GM18498 (cell line): ENCODE measurements around the gene GH1.
A peak's percentile ranks its signal among the peaks of the same experiment; 100 is the strongest.

Experiments used
- ATAC-seq: cut with Tn5 transposase; IDR thresholded peaks from one replicate; pipeline ENCODE4 v1.9.1; 2021; ENCODE audit warnings: mild to moderate bottlenecking, moderate library complexity; ENCODE audit not compliant: unreplicated experiment

Gene GH1

DNA sequence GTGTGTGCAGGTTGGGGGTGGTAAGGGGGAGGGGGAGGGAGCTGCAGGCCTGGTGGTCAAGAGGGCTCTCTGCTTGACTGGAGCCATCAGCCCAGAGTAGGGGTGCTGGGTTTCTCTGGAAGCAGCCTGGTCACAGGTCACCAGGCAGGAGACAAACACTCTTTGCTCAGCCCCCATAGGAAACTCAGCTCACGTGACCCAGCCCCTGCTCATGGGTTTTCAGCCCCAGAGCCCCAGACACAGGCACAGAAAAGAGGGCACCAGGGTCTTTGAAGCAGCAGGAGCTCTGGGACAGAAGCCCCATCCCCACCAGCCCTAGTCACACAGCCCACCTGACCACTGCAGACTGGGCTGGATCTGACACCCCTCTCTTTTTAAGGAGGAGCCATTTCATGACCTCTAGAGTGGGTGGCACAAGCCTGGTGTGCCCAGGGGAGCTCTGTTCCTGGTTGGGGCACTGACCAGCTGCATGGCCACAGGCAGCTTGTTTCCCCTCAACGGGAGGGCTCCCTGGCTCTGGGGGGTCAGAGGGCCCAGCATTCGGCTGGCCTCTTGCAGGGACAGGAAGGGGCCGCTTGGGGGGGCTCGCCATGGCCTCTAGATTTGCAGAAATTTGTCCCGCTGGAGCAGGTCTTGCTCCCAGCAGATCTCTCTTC is 27.3 kb upstream of the GH1 start:
- no peak for ATAC-seq

DNA sequence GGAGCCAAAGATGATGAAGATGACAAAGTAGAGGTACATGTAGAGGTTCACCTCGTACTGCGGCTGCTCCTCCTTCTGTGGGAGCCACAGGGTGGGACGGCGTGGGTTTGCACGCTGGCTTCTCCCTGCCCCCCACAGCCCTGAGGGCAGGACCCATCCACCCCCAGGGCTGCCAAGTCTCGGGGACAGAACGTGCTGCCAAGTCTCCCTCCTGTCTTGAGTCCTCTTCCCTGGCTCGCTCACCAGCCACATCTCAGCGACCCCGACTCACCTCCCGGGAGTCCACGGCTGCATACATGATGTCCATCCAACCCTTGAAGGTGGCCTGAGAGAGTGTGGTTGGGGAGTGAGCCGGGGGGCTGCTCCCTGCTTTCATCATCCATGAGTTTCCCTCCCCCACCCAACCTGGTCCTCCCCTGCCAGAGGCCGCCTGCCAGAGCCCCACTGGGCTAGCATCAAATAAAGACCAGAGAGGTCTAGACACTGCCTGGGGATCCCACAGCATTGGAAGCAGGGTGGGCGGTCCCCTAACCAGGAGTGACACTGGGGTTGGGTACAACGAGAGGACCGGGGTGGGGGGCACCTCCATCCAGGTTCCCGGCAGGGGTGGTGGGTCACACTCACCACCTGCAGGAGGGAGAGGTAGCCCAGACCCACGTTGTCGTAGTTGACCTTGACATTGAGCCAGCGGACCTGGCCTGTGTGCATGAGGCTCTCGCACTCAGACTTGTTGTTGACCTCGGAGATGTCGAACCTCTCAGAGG is 26.3 kb upstream of the GH1 start:
- ATAC-seq, result no peak

DNA sequence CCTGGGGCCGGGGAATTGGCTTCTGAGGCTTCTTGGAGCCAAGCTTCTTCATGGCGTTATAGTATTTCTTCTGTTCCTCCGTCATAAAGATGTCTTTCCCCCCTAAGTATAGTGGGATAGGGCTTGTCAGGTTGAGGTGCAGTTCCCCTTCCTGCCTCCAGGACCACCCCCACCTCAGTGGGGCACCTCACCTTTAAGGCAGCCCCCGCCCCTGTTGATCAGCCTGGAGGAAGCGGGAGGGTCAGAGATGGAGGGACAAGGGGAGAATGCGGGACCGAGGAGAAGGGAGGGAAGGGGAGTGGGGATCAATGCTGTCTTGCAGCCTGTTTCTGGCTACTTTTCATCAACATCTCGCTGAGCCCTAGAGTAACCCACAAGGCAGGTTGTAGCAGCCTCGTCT is 25.1 kb upstream of the GH1 start:
- no peak for ATAC-seq

DNA sequence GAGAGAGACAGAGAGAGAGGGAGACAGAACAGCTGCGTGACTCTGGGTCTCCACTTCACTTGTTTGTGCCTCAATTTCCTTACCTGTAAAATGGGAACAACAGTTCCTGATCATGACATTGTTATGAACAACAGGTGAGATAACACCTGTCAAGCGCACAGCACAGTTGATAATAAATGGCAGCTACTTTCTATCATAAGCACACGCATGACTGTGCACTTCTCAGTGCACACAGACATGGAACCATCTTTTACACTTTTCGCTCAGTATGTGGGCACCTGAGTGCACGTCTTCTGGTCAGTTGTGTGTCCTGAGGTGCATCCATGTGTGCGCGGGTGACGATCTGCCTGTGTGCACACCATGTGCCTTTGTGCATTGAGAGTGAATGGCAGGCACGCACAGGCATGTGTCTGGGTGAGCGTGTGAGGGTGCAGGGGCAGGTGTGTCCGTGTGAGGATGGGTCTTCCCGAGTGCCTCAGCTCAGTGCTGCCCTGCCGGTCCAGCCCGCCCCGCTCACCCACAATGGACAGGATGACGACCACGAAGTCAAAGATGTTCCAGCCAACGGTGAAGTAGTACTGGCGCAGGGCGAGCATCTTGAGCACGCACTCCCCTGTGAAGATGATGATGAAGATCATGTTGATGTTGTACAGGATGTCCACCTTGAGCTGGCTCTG is 23.8 kb upstream of the GH1 start:
- ATAC-seq, result no peak

DNA sequence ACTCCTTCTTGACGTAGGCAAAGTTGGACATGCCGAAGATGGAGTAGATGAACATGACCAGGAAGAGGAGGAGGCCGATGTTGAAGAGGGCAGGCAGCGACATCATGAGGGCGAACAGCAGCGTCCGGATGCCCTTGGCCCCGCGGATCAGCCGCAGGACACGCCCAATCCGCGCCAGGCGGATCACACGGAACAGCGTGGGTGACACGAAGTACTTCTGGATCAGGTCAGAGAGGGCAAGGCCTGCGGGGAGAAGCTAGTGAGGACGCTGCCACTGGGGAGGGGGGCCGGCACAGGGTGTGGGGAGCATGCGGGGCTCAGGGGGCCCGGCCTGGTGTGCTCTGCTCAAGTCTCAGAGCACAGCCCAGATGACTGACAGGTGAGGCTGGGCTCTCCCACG is 23.1 kb upstream of the GH1 start:
- no peak for ATAC-seq

DNA sequence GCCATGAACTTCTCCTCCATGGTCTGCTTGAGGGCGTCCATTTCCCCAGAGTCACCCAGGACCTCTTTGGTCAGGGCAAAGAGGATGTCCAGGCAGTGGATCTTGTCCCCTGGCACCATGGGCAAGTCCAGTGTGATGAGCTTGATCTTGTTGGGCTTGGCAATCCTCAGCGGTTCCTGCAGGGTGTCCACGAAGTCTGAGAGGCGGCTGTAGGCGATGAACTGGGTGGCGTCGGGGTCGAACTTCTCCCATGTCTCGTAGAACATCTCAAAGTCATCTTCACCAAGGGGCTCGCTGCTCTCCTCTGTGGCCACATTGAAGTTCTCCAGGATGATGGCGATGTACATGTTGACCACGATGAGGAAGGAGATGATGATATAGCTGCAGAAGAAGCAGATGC is 22.5 kb upstream of the GH1 start:
- no peak for ATAC-seq

DNA sequence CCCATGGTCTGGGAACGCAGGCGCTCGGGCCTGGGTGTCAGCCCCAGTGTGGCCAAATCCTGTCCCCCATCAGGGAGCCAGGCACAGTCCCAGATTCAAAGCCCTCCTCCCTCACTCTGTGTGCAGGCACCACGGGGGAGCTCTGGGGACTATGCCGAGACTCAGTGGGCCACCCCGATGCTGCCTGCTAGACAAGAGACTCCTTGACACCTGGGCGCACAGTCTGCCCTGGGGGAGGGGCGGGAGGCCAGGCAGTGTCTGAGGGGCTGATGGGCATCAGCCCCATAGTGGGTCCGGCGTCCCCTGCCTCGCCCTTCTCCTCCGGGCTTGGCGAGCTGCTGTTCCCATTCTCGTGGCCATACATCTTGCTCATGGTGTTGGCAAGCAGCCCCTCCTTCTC is 21.9 kb upstream of the GH1 start:
- ATAC-seq, result no peak

DNA sequence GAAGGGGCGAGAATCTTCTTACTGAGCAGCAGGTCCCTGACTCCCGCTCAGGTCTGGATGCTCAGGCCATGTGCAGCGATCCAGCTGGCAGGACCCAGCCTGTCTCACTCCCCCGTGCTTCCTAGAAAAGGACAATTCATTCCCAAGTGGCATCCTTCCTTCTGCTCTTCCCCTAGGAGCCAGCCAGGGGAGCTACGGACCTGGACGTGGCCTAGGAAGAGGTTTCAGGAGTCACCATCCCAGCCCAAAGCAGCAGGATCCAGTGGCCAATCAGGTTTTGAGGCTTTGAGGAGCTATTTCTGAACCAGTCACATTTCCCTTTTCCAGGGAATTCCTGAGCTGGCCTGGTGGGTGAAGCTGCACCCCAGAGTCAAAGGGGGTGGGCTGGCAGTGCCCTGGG is 21.2 kb upstream of the GH1 start:
- ATAC-seq, result no peak

DNA sequence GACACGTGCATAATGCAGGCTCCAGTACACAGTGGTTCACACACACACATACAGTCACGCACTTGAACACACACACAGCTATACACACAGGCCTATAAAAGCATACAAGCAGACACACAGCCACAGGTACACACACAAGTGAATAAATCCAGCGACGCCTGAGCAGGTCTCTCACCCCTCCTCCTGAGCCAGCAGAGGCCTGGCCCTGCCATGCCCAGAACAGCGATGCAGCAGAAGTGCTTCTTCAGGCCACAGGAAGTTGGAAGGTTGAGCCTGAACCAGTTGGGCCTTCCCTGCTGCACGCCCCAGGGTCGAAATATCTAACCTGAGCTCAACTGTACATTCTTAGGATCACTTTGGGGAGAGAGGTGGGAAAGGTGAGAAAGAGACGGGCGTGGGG is 20.8 kb upstream of the GH1 start:
- ATAC-seq, result no peak

DNA sequence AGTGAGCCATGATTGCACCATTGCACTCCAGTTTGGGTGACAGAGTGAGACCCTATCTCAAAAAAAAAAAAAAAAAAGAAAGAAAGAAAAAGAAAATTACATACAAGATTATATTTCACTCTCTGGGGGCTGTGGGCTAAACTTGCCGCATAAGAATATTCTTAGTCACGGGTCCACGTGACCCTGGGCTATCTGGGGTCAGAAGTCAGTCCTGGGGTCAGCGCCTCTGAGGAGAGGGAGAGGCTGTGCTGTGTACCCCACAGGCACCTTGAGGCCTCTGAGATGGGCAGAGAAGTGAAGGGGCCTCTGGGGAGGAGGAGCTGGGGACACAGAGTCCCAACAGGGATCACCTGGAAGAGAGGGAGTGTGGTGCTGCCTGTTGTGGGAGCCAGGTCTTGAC is 19.3 kb upstream of the GH1 start:
- ATAC-seq, result no peak

DNA sequence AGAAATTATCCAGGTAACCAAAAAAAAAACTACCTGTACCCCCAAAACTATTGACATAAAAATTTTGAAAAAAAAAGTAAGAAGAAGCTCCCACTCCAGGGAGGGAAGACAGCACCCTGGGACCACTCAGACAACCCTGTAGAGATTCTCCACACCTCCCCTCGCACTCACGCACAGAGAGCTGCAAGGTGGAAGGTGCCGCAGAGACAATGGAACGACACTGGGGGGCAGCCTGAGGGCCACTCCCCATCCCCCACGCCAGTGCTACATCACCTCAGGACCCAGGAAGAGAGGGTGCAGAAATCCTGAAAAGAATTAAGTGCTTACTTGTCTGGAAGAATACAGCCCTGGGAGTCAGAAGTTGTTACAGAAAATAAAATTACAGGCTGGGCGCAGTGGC is 18.7 kb upstream of the GH1 start:
- no peak for ATAC-seq

DNA sequence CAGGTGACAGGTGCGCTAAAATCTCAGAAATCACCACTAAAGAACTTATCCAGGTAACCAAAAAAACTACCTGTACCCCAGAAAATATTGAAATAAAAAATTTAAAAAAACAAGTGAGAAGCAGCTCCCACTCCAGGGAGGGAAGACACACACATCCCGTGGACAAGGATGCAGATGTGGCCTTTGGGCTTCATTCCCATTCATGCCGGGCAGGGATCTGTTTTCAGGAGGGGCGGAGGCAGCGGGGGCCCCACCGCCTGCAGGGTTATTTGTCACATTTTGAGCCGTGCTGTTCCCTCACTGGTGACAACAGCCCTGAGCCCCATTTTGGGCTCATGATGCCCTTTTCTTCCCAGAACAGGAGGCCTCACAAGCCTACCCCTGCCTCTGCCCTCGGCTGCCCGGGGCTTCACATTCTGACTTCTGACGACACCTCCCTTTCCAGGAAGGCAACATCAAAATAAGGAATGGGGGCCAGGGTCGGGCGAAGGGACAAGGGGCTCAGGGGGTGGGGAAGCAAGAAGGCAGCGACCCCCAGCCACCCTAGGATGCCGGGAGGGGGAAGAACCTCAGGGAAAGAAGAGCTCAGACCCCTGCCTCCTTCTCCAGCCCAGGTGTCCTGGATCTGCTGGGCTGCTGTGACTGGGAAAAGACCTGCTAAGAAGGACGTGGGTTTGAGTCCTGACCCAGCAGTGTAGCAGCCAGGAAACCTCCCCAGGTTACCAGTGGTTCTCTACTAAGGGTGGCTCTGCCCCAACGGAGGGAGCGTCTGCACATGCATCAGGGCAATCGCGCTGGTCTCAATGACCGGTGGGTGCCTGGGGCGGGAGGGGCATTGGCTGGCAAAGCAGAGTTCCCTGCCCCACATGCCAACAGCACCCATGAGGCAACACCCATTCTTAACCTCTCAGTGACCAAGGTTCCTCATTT is 15.8 kb upstream of the GH1 start:
- ATAC-seq, result no peak

DNA sequence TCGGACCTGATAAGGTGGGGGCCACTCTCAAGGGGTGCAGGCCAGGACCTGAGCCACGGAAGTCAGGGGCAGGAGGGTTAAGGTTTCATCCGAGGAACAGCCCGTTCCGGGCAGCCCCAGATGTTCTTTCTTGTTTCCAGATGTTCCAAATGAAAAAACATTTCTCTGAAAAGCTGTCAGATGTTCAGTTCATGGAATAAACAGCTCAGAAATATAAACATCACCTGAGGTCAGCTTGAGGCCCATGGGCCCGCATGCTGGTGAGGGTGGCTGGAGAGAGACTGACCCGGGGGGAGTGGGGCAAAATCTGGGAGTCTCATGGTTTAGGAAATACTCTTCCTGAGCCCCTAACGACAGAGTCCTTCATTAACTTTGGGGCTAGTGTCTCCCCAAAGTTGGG is 15.0 kb upstream of the GH1 start:
- ATAC-seq, result no peak

DNA sequence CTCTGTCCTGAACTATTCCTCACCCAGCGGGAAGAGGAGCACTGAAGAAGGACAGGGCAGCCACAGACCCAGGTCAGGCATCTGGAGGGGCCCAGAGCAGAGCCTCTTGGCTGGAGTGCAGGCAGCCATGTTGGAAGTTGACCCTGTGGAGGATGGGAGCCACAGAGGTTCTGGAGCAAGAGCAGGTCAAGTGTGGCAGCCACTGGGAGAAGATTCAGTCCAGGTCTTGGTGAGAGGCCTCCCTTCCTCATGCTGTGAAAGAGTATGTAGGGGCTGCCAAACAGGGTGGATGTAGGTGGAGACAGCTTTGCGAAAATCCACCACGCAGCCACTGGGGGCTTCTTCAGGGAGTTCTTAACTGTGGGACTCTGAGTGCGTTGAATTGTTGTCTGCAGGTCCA is 14.1 kb upstream of the GH1 start:
- peak; percentile 5 for ATAC-seq

DNA sequence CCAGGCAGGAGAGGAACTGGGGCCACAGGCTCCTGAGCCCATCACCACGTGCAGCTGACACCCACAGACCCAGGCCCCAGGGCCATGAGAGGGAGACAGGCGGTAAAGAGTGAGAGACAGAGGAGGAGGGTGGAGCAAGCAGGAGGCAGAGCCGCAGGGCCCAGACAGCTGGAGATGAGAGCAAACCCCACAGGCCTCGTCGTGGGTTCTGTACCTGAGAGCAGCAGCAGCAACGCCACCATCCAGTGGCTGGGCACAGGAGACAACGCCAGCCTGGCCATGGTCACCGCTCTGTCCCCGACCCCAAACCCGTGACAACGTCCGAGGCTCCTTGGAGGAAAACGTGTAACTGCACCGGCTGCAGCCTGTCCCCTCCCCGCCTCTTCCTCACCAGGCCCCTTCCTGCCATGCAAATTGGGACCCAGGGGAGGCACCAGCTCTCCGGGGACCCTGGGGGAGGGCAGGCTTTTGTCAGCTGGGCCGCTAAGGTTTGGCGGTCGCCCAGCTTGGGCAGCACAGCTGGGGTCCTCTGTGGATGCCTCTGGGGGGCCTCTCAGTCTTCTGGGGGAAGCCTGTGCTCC is 13.4 kb upstream of the GH1 start, which contains the start of gene CD79B:
CD79B (minus strand) TSS at position 351 of the 581 bp plus-strand sequence; CDS start at position 281, 70 bp downstream.
- ATAC-seq, result peak; percentile 88

DNA sequence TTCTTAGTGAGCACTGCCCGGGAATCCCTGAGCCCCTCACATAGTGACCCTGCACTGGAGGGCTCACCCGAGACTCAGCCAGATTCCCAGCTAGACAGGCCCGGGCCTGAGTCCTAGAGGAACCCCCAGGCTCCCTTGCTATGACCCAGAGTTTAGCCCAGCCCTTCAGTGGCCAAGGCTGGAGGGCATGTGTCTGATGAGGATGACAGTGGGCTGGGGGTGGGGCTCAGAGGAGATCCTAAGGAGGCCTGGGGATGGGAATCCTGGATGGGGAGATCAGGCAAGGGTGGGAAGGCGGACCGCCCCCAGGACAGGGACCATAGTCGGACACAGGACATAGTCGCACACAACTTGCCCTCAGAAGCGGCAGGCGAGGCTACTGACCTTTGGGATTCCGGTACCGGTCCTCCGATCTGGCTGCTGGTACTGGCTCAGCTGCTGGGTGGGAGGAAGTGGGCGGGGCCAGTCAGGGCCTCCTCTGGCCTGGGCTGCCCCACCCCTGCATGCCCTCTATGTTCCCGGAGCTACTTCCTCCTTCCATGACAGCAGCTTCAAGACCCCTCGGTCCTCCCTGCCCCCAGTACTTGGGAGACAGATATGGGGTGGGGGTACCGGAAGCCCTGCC is 12.4 kb upstream of the GH1 start:
- no peak for ATAC-seq

DNA sequence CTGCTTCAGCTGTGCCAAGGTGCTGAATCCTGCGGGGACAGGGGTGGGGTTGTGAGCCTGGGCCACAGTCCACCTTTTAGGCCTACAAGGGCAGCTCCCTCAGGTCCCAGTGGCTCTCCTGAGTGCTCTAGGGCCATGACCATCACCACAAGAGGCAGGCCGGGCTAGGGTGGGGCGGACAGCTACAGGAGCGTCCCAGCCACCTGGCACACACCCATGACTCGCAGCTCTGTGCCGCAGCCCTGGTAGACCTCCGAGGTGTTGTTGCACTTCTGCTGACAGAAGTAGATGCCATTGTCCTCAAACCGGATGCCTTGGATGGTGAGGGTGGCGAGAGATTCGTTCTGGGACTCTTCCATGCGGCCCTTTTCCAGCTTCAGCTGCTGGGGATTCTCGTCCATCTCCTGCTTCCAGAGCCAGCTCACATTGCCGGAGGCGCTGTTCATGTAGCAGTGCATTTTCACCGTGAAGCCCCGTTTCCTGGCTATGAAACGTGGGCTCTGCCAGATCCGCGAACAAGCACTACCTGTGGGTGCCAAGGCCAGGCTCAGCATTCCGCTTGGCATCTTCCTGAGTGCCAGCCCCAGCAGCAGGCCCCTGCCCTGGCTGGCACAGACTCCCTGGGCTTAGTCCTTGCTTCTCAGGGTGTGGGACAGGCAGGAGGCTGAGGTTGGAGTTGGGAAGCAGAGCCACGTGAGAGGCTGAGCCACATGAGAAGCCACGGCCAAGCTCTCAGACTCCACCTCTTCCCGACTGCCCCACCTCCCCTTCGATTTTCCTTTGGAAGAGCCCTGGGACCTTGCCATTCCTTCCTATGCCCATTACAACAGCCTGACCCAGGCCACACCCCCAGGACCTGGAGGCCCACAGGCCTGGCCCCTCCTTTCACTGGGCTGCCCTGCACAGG is 11.5 kb upstream of the GH1 start:
- no peak for ATAC-seq

DNA sequence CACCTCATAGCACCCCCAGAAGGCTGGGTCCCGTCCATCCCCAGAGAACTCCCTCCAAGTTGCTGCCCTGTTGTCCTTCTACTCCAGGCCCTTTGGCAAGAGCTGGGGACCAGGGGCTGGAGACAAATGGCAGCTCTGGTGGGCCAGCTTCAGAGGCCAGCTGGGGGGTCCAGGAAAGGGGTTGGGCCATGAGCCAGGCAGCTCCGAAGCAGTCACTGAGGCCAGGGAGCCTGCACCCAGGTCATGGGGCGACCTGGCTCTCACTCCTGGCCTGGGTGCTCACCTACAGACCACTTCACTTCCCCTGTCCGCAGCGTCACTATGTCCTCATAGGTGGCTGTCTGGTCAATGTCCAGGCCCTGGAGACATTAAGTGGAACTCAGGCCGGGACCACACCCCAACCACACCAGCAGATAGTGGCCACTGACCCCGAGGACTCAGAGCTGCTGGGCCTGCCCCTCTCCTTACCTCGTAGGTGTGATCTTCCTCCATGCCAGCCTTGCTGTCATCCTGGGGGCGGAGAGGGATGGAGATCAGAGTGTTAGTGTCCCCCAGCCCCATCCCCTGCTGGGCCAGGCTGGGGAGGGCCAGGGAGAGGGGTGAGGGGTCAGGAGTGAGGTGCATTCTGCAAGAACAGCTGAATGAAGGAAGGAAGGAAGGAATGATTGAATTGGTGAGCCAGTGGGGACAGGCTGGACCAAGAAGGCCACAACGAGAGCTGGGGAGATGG is 10.5 kb upstream of the GH1 start:
- ATAC-seq, result no peak
